HL-60/S4 treated with retinoic acid at 250 ng/mL for 4 days and 3 days (cell line): ENCODE data around the gene CATSPERE.

ENCODE experiments used
- in situ Hi-C: fragments of 300-500 bp; cut with MboI; formaldehyde crosslinking; loops from 2 replicates; pipeline ENCODE4 v1.7.0; 2022; ENCODE audit warnings: low sequenced_read_pairs

CATSPERE gene

GRCh38 chr1:244614879-244615278 is 153.8 kb downstream of the CATSPERE start:
- in situ Hi-C loops: loop anchor here (25.0 kb wide), 1 partner anchor 422 kb away; no protein-coding TSS in a partner anchor

GRCh38 chr1:244615301-244615700 is 154.2 kb downstream of the CATSPERE start:
- in situ Hi-C loops: loop anchor here (25.0 kb wide), 1 partner anchor 422 kb away; no protein-coding TSS in a partner anchor

GRCh38 chr1:244626709-244627108 is 165.6 kb downstream of the CATSPERE start:
- in situ Hi-C loops: no loop called here

- in situ Hi-C loops: no loop called here
Observed at GRCh38 chr1:244628789-244629188, 167.7 kb downstream of the CATSPERE start.

- in situ Hi-C loops: no loop called here
Observed at GRCh38 chr1:244633140-244633539, 172.1 kb downstream of the CATSPERE start.

- in situ Hi-C loops: no loop called here
Observed at GRCh38 chr1:244634546-244634945, 173.5 kb downstream of the CATSPERE start.

- in situ Hi-C loops: no loop called here
Observed at GRCh38 chr1:244636488-244637259, 175.6 kb downstream of the CATSPERE start.

GRCh38 chr1:244639561-244639960 is 178.5 kb downstream of the CATSPERE start:
- in situ Hi-C loops: no loop called here

- in situ Hi-C loops: no loop called here
Observed at GRCh38 chr1:244640917-244641316, 179.8 kb downstream of the CATSPERE start.

GRCh38 chr1:244642526-244642925 is 181.5 kb downstream of the CATSPERE start:
- in situ Hi-C loops: no loop called here

GRCh38 chr1:244642988-244643387 is 181.9 kb downstream of the CATSPERE start:
- in situ Hi-C loops: no loop called here

- in situ Hi-C loops: no loop called here
Observed at GRCh38 chr1:244645414-244645813, 184.3 kb downstream of the CATSPERE start.

GRCh38 chr1:244645890-244646289 is 184.8 kb downstream of the CATSPERE start:
- in situ Hi-C loops: no loop called here

GRCh38 chr1:244647819-244648218 is 186.7 kb downstream of the CATSPERE start:
- in situ Hi-C loops: no loop called here

GRCh38 chr1:244651956-244652622 is 191.0 kb downstream of the CATSPERE start:
- in situ Hi-C loops: no loop called here

- in situ Hi-C loops: no loop called here
Observed at GRCh38 chr1:244652623-244653438, 191.8 kb downstream of the CATSPERE start, which contains the start of gene DESI2. DESI2 (plus strand) TSS chr1:244653126; CDS start chr1:244653314, 188 bp downstream.

GRCh38 chr1:244653439-244654107 is 192.5 kb downstream of the CATSPERE start:
- in situ Hi-C loops: no loop called here

- in situ Hi-C loops: no loop called here
Observed at GRCh38 chr1:244654108-244655038, 193.3 kb downstream of the CATSPERE start.

- in situ Hi-C loops: no loop called here
Observed at GRCh38 chr1:244655186-244655585, 194.1 kb downstream of the CATSPERE start.

- in situ Hi-C loops: no loop called here
Observed at GRCh38 chr1:244657421-244657820, 196.3 kb downstream of the CATSPERE start.
